ENCODE measurements around the gene HIP1. TPM values are rescaled to one million over a fixed set of nuclear protein-coding genes. Genes with fewer than 3 reads are reported as not detected.

The HIP1 gene
- total RNA-seq, 1 experiment from 2014 or later: 11.1 TPM

GRCh38 chr7:75662579-75663301 is 76.0 kb downstream of the HIP1 start:
- Mint-ChIP-seq H3K36me3 (ENCODE audit: insufficient read depth, unreplicated experiment) (peaks cover 6% of the 10 kb centered on the region), H3K9me3 (ENCODE audit: unreplicated experiment) (no peaks in the 10 kb centered on the region), H3K4me1 (ENCODE audit: insufficient read depth, unreplicated experiment) (no peaks in the 10 kb centered on the region), H3K27me3 (ENCODE audit: insufficient read depth, unreplicated experiment) (no peaks in the 10 kb centered on the region), H3K4me3 (ENCODE audit: unreplicated experiment) (no peak overlapping the region), H3K27ac (ENCODE audit: low read depth, unreplicated experiment) (no peak overlapping the region)
- intact Hi-C loops (cut with micrococcal nuclease): no loop called here
- no peak for DNase-seq (ENCODE audit: unreplicated experiment)
- ChIA-PET POLR2A (interaction anchor here (1.6 kb wide), 1 partner anchor 11 kb away, joined by 4 read pairs; no protein-coding TSS in a partner anchor), CTCF (interaction anchor here (1.5 kb wide), 1 partner anchor 100 kb away, joined by 4 read pairs; no protein-coding TSS in a partner anchor)
- BruUV-seq (replicated peaks): no TSS peak
- TF ChIP-seq, protein P1, sequence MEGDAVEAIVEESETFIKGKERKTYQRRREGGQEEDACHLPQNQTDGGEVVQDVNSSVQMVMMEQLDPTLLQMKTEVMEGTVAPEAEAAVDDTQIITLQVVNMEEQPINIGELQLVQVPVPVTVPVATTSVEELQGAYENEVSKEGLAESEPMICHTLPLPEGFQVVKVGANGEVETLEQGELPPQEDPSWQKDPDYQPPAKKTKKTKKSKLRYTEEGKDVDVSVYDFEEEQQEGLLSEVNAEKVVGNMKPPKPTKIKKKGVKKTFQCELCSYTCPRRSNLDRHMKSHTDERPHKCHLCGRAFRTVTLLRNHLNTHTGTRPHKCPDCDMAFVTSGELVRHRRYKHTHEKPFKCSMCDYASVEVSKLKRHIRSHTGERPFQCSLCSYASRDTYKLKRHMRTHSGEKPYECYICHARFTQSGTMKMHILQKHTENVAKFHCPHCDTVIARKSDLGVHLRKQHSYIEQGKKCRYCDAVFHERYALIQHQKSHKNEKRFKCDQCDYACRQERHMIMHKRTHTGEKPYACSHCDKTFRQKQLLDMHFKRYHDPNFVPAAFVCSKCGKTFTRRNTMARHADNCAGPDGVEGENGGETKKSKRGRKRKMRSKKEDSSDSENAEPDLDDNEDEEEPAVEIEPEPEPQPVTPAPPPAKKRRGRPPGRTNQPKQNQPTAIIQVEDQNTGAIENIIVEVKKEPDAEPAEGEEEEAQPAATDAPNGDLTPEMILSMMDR (IDR thresholded peaks at IDR 0.05; ENCODE audit: unreplicated experiment): no peak

DNA sequence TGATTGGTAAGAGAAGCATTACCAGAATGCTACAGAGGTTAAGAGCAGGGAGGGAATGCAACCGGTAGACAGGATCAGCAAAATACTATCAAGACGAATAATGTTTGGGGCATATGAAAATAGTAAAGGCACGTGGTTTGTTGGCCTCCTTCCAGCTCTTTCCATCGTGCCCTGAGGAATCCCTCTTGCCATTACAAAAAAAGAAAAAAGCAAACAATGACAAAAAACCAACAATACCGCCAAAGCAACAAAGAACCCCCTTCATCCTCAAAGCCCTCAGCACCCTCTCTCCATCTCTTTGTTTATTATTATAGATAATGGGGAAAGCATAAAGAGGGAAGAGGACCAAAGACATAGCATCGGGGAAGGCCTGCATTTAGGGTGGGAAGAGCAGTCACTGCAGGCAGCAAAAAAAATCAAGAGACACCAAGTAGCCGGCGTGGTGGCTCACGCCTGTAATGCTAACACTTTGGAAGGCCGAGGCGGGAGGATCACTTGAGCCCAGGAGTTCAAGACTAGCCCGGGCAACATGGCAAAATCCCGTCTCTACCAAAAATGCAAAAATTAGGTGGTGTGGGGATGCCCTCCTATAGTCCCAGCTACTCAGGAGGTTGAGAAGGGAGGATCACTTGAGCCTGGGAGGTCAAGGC is 78.0 kb downstream of the HIP1 start:
- Mint-ChIP-seq H3K27me3 (ENCODE audit: insufficient read depth, unreplicated experiment) (no peaks in the 10 kb centered on the region), H3K4me1 (ENCODE audit: insufficient read depth, unreplicated experiment) (no peaks in the 10 kb centered on the region), H3K27ac (ENCODE audit: low read depth, unreplicated experiment) (no peak overlapping the region), H3K9me3 (ENCODE audit: unreplicated experiment) (no peaks in the 10 kb centered on the region), H3K4me3 (ENCODE audit: unreplicated experiment) (no peak overlapping the region), H3K36me3 (ENCODE audit: insufficient read depth, unreplicated experiment) (peaks cover 6% of the 10 kb centered on the region)
- CTCF ChIA-PET: no interaction called here
- no peak for DNase-seq (ENCODE audit: unreplicated experiment)
- intact Hi-C loops (cut with micrococcal nuclease): no loop called here
- no TSS peak for BruUV-seq (replicated peaks)
- TF ChIP-seq, protein P1 (IDR thresholded peaks at IDR 0.05; ENCODE audit: unreplicated experiment): no peak
- POLR2A ChIA-PET: interaction anchor here (0.6 kb wide), 1 partner anchor 10 kb away, joined by 3 read pairs; no protein-coding TSS in a partner anchor

- H3K36me3 Mint-ChIP-seq (ENCODE audit: insufficient read depth, unreplicated experiment): peaks cover 11% of the 10 kb centered on the region
- H3K9me3 Mint-ChIP-seq (ENCODE audit: unreplicated experiment): no peaks in the 10 kb centered on the region
- H3K4me3 Mint-ChIP-seq (ENCODE audit: unreplicated experiment): no peak overlapping the region
- ChIA-PET POLR2A (interaction anchor here (0.7 kb wide), 1 partner anchor 15 kb away, joined by 3 read pairs; no protein-coding TSS in a partner anchor), CTCF (interaction anchor here (0.6 kb wide), 1 partner anchor 90 kb away, joined by 3 read pairs; no protein-coding TSS in a partner anchor)
- no peaks in the 10 kb centered on the region for H3K4me1 Mint-ChIP-seq (ENCODE audit: insufficient read depth, unreplicated experiment)
- H3K27me3 Mint-ChIP-seq (ENCODE audit: insufficient read depth, unreplicated experiment): no peaks in the 10 kb centered on the region
- no peak overlapping the region for H3K27ac Mint-ChIP-seq (ENCODE audit: low read depth, unreplicated experiment)
- no TSS peak for BruUV-seq (replicated peaks)
- TF ChIP-seq, protein P1 (IDR thresholded peaks at IDR 0.05; ENCODE audit: unreplicated experiment): no peak
- intact Hi-C loops (cut with micrococcal nuclease): no loop called here
- no peak for DNase-seq (ENCODE audit: unreplicated experiment)
Observed at GRCh38 chr7:75658802-75659201, 79.9 kb downstream of the HIP1 start.

DNA sequence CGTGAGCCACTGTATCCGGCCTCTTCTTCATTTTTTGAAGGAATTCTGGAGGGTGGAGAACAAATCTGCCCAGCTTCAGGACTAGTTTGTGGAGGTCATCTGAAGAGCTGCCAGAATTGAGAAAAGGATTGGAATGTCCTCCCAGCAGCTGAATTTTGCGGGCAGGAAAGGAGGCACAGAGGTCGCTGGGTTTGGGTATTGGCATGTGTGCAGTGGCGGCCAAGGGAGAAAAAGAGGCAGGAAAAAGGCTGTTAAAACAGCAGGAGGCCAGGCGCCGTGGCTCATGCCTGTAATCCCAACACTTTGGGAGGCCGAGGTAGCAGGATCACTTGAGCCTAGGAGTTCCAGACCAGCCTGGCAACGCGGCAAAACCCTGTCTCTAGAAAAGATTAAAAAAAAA is 80.4 kb downstream of the HIP1 start:
- Mint-ChIP-seq H3K27me3 (ENCODE audit: insufficient read depth, unreplicated experiment) (no peaks in the 10 kb centered on the region), H3K4me3 (ENCODE audit: unreplicated experiment) (no peak overlapping the region), H3K4me1 (ENCODE audit: insufficient read depth, unreplicated experiment) (no peaks in the 10 kb centered on the region), H3K27ac (ENCODE audit: low read depth, unreplicated experiment) (no peak overlapping the region), H3K9me3 (ENCODE audit: unreplicated experiment) (no peaks in the 10 kb centered on the region), H3K36me3 (ENCODE audit: insufficient read depth, unreplicated experiment) (peaks cover 13% of the 10 kb centered on the region)
- intact Hi-C loops (cut with micrococcal nuclease): no loop called here
- no peak for DNase-seq (ENCODE audit: unreplicated experiment)
- CTCF ChIA-PET: interaction anchor here (0.6 kb wide), 1 partner anchor 90 kb away, joined by 3 read pairs; no protein-coding TSS in a partner anchor
- TF ChIP-seq, protein P1 (IDR thresholded peaks at IDR 0.05; ENCODE audit: unreplicated experiment): no peak
- BruUV-seq (replicated peaks): no TSS peak
- POLR2A ChIA-PET: interaction anchor here (0.7 kb wide), 1 partner anchor 15 kb away, joined by 3 read pairs; no protein-coding TSS in a partner anchor

Data from MCF 10A (cell line).